OCI-LY1 (cell line): ENCODE results near the gene ATXN1.

Source experiments
- H2AFZ ChIP-seq: fragments of 200-600 bp; sonication (generic), shearing (Covaris generic); 2 replicates; pipeline ENCODE4 v1.6.0; 2014; ENCODE audit warnings: antibody characterized with exemption, mild to moderate bottlenecking, low read length
- H3F3A ChIP-seq: fragments of 200-600 bp; sonication (generic), shearing (Covaris generic); 2 replicates; pipeline ENCODE4 v1.6.0; 2014; ENCODE audit warnings: mild to moderate bottlenecking, antibody characterized with exemption, low read length, moderate library complexity; ENCODE audit not compliant: insufficient read depth
- H3K27ac ChIP-seq: fragments of 200-600 bp; sonication (generic); 2 replicates; pipeline ENCODE4 v1.5.1; 2014; ENCODE audit warnings: low read length, mixed run types, mild to moderate bottlenecking, low read depth; ENCODE audit not compliant: poor library complexity, severe bottlenecking
- H3K27me3 ChIP-seq: fragments of 200-600 bp; sonication (generic); 2 replicates; pipeline ENCODE4 v1.6.0; 2014; ENCODE audit warnings: antibody characterized with exemption, mild to moderate bottlenecking, low read length, moderate library complexity; ENCODE audit not compliant: insufficient read depth
- H3K36me3 ChIP-seq: fragments of 200-600 bp; sonication (generic); 2 replicates; pipeline ENCODE4 v1.6.1; 2014; ENCODE audit warnings: mild to moderate bottlenecking, antibody characterized with exemption, low read length, moderate library complexity, mixed read lengths; ENCODE audit not compliant: insufficient read depth
- H3K4me1 ChIP-seq: fragments of 200-600 bp; sonication (generic); 2 replicates; pipeline ENCODE4 v1.5.1; 2014; ENCODE audit warnings: mild to moderate bottlenecking, low read length, moderate library complexity; ENCODE audit not compliant: insufficient read depth, severe bottlenecking
- H3K4me2 ChIP-seq: fragments of 200-600 bp; sonication (generic), shearing (Covaris generic); 2 replicates; pipeline ENCODE4 v1.6.1; 2014; ENCODE audit warnings: low read length
- H3K4me3 ChIP-seq: fragments of 200-600 bp; sonication (generic); 2 replicates; pipeline ENCODE4 v1.5.1; 2014; ENCODE audit warnings: low read length, low read depth, mild to moderate bottlenecking, mixed read lengths; ENCODE audit not compliant: poor library complexity, severe bottlenecking
- H3K79me2 ChIP-seq: fragments of 200-600 bp; shearing (Covaris generic); 2 replicates; pipeline ENCODE4 v1.6.1; 2016; ENCODE audit warnings: mixed run types, low read length, mixed read lengths; ENCODE audit not compliant: insufficient read depth
- H3K9ac ChIP-seq: fragments of 200-600 bp; sonication (generic), shearing (Covaris generic); 2 replicates; pipeline ENCODE4 v1.6.1; 2014; ENCODE audit warnings: mild to moderate bottlenecking, low read length, mixed read lengths
- H3K9me2 ChIP-seq: fragments of 200-600 bp; sonication (generic), shearing (Covaris generic); 2 replicates; pipeline ENCODE4 v1.6.1; 2014; ENCODE audit warnings: low read depth, mild to moderate bottlenecking, low read length, mixed read lengths
- H3K9me3 ChIP-seq: fragments of 200-600 bp; shearing (Covaris generic); 2 replicates; pipeline ENCODE4 v1.6.1; 2014; ENCODE audit warnings: low read length, mixed read lengths
- H4K20me1 ChIP-seq: fragments of 200-600 bp; sonication (generic), shearing (Covaris generic); 2 replicates; pipeline ENCODE4 v1.6.0; 2016; ENCODE audit warnings: mild to moderate bottlenecking, low read length; ENCODE audit not compliant: insufficient read depth
- CTCF ChIP-seq: fragments of 200-600 bp; sonication (generic), shearing (Covaris generic); IDR thresholded peaks from 2 replicates; pipeline ENCODE4 v1.5.1; 2017; ENCODE audit warnings: mild to moderate bottlenecking, antibody characterized with exemption, low read length, moderate library complexity, mixed read lengths
- EZH2 ChIP-seq: fragments of 200-600 bp; sonication (generic), shearing (Covaris generic); IDR thresholded peaks from 2 replicates; pipeline ENCODE4 v1.8.0; 2017; ENCODE audit warnings: borderline replicate concordance, mixed run types, mild to moderate bottlenecking, antibody characterized with exemption, low read length, moderate library complexity, mixed read lengths

ATXN1 gene

GRCh38 chr6:16472349-16473069, 288.8 kb downstream of the ATXN1 start:
- no peaks in the 10 kb centered on the region for H3K9me3 ChIP-seq

GRCh38 chr6:16471910-16472297, 289.4 kb downstream of the ATXN1 start:
- Histone ChIP-seq H3K4me3 (no peak overlapping the region), H3K4me1 (no peaks in the 10 kb centered on the region), H3K36me3 (no peaks in the 10 kb centered on the region), H3K9me3 (no peaks in the 10 kb centered on the region), H3K27me3 (no peaks in the 10 kb centered on the region), H3F3A (no peaks in the 10 kb centered on the region), H3K27ac (no peak overlapping the region), H4K20me1 (no peaks in the 10 kb centered on the region), H3K79me2 (no peaks in the 10 kb centered on the region), H3K4me2 (no peak overlapping the region), H3K9me2 (no peaks in the 10 kb centered on the region), H3K9ac (no peak overlapping the region), H2AFZ (no peak overlapping the region)
- TF ChIP-seq EZH2 (no peak), CTCF (no peak)

More at GRCh38 chr6:16472349-16473069, 288.8 kb downstream of the ATXN1 start:
- TF ChIP-seq CTCF: no peak
- no peak for TF ChIP-seq EZH2
- Histone ChIP-seq H3K36me3 (no peaks in the 10 kb centered on the region), H3K4me2 (no peak overlapping the region), H3K79me2 (no peaks in the 10 kb centered on the region), H3K9ac (no peak overlapping the region), H3F3A (no peaks in the 10 kb centered on the region), H3K9me2 (no peaks in the 10 kb centered on the region), H3K27me3 (no peaks in the 10 kb centered on the region), H3K27ac (no peak overlapping the region), H2AFZ (no peak overlapping the region), H4K20me1 (no peaks in the 10 kb centered on the region), H3K4me1 (no peaks in the 10 kb centered on the region), H3K4me3 (no peak overlapping the region)

GRCh38 chr6:16471222-16471909, 289.9 kb downstream of the ATXN1 start:
- Histone ChIP-seq H3K9ac (no peak overlapping the region), H3K4me2 (no peak overlapping the region), H3K4me3 (no peak overlapping the region), H2AFZ (no peak overlapping the region), H3K79me2 (no peaks in the 10 kb centered on the region), H3K9me2 (no peaks in the 10 kb centered on the region), H3K27me3 (no peaks in the 10 kb centered on the region), H3F3A (no peaks in the 10 kb centered on the region), H4K20me1 (no peaks in the 10 kb centered on the region), H3K36me3 (no peaks in the 10 kb centered on the region), H3K9me3 (no peaks in the 10 kb centered on the region), H3K4me1 (no peaks in the 10 kb centered on the region), H3K27ac (no peak overlapping the region)
- TF ChIP-seq EZH2: no peak
- no peak for TF ChIP-seq CTCF
